ENCODE measurements around the gene ATP13A1. TPM values are rescaled to one million over a fixed set of nuclear protein-coding genes. Genes with fewer than 3 reads are reported as not detected.
"Not testable (repeated sequence)": the region's sequence is repeated elsewhere in the genome, so short reads cannot be mapped to it uniquely, and the experiment has no call there.

The ATP13A1 gene
- total RNA-seq, 2 experiments from 2014 or later = 78.6 to 78.8 TPM

DNA sequence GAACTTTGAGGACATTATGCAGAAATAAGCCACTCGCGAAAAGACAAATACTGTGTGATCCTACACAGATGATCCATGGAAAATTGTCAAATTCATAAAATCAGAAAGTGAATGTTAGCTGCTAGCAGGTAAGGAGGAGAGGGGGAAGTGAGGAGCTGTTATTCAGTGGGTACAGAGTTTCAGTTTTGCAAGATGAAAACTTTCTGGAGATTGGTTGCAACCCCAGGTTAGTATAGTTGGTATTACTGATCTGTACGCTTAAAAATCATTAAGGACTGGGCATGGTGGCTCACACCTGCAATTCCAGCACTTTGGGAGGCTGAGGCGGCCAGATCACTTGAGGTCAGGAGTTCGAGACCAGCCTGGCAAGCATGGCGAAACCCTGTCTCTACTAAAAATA, 23.1 kb upstream of the ATP13A1 start:
- no peak overlapping the region for H3K27ac Mint-ChIP-seq
- ATAC-seq = peak; percentile 56

DNA sequence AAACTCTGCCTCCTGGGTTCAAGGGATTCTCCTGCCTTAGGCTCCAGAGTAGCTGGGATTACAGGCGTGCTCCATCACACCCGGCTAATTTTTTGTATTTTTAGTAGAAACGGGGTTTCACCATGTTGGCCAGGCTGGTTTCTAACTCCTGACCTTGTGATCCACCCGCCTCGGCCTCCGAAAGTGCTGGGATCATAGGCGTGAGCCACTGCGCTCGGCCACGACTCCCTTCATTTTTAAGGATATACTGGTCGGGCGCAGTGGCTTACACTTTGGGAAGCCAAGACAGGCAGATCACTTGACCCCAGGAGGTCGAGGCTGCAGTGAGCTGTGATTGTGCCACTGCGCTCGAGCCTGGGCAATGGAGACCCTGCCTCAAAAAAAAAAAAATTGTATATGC, 22.6 kb upstream of the ATP13A1 start:
- H3K27ac Mint-ChIP-seq; H3K4me1 Mint-ChIP-seq (ENCODE audit: low read depth); H3K4me3 Mint-ChIP-seq; H3K27me3 Mint-ChIP-seq (ENCODE audit: low read depth); DNase-seq: not testable (repeated sequence)
- ChIA-PET POLR2A (interaction anchor here (1.2 kb wide), 1 partner anchor 18 kb away, joined by 6 read pairs; the partner anchor contains the start of gene ZNF101), CTCF (interaction anchor here (1.3 kb wide), 1 partner anchor 154 kb away, joined by 6 read pairs; no protein-coding TSS in a partner anchor)
- ATAC-seq = peak; percentile 12
- Mint-ChIP-seq H3K36me3 (ENCODE audit: low read depth) (peaks cover 58% of the 10 kb centered on the region), H3K9me3 (ENCODE audit: insufficient read depth) (peaks cover 27% of the 10 kb centered on the region)

More for the DNA sequence above, 23.1 kb upstream of the ATP13A1 start:
- Mint-ChIP-seq H3K27me3 (ENCODE audit: low read depth) (no peaks in the 10 kb centered on the region), H3K9me3 (ENCODE audit: insufficient read depth) (peaks cover 24% of the 10 kb centered on the region), H3K4me1 (ENCODE audit: low read depth) (no peaks in the 10 kb centered on the region), H3K4me3 (no peak overlapping the region), H3K36me3 (ENCODE audit: low read depth) (peaks cover 54% of the 10 kb centered on the region)
- ChIA-PET POLR2A (interaction anchor here (1.0 kb wide), 1 partner anchor 18 kb away, joined by 6 read pairs; the partner anchor contains the start of gene ZNF101), CTCF (interaction anchor here (0.9 to 1.3 kb wide), 2 partner anchors 132 to 154 kb away, joined by 3 to 6 read pairs; no protein-coding TSS in a partner anchor)
- no peak for DNase-seq

DNA sequence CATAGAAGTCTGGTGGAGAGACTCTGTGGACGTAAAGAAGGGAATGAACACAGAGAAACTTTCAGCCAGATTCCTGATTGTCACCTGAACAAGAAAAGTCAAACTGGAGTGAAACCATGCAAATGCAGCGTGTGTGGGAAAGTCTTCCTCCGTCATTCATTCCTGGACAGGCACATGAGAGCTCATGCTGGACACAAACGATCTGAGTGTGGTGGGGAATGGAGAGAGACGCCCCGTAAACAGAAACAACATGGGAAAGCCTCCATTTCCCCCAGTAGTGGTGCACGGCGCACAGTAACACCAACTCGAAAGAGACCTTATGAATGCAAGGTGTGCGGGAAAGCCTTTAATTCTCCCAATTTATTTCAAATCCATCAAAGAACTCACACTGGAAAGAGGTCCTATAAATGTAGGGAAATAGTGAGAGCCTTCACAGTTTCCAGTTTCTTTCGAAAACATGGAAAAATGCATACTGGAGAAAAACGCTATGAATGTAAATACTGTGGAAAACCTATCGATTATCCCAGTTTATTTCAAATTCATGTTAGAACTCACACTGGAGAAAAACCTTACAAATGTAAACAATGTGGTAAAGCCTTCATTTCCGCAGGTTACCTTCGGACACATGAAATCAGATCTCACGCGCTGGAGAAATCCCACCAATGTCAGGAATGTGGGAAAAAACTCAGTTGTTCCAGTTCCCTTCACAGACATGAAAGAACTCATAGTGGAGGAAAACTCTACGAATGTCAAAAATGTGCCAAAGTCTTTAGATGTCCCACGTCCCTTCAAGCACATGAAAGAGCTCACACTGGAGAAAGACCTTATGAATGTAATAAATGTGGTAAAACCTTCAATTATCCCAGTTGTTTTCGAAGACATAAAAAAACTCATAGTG, 15.9 kb upstream of the ATP13A1 start:
- no peak for ATAC-seq
- Mint-ChIP-seq H3K9me3 (ENCODE audit: insufficient read depth) (peaks cover 62% of the 10 kb centered on the region), H3K27me3 (ENCODE audit: low read depth) (no peaks in the 10 kb centered on the region), H3K4me3 (no peak overlapping the region), H3K4me1 (ENCODE audit: low read depth) (peaks cover 5% of the 10 kb centered on the region), H3K27ac (no peak overlapping the region), H3K36me3 (ENCODE audit: low read depth) (peaks cover 93% of the 10 kb centered on the region)
- DNase-seq = no peak
- POLR2A ChIA-PET = interaction anchor here (0.6 to 1.6 kb wide), 3 partner anchors 11 to 275 kb away, joined by 3 to 7 read pairs (median 3); partner anchors contain the start of gene ZNF101
- CTCF ChIA-PET = no interaction called here

DNA sequence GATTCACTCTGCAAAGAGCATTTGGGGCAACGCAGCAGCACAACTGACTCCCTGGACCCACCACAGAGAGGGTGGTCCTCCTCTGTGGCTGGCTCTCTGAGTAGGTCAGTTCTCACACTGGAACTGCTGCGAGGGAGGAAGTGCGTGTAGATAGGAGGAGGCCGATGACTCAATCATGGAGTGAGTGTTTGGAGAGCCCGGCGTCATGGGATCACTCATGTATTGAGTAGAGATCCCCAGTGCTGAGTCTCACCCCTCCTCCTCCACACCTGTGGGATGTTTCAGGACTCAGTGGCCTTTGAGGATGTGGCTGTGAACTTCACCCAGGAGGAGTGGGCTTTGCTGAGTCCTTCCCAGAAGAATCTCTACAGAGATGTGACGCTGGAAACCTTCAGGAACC, 14.1 kb upstream of the ATP13A1 start:
- DNase-seq (no peak), ATAC-seq (no peak)
- POLR2A ChIA-PET = interaction anchor here (1.2 to 1.6 kb wide), 2 partner anchors 9 kb away, joined by 4 to 7 read pairs; partner anchors contain the start of gene ZNF101
- H3K4me3 Mint-ChIP-seq = no peak overlapping the region
- no peak overlapping the region for H3K27ac Mint-ChIP-seq
- CTCF ChIA-PET = no interaction called here
- H3K4me1 Mint-ChIP-seq (ENCODE audit: low read depth) = peaks cover 6% of the 10 kb centered on the region
- peaks cover 53% of the 10 kb centered on the region for H3K9me3 Mint-ChIP-seq (ENCODE audit: insufficient read depth)
- peaks cover 94% of the 10 kb centered on the region for H3K36me3 Mint-ChIP-seq (ENCODE audit: low read depth)
- H3K27me3 Mint-ChIP-seq (ENCODE audit: low read depth) = no peaks in the 10 kb centered on the region

DNA sequence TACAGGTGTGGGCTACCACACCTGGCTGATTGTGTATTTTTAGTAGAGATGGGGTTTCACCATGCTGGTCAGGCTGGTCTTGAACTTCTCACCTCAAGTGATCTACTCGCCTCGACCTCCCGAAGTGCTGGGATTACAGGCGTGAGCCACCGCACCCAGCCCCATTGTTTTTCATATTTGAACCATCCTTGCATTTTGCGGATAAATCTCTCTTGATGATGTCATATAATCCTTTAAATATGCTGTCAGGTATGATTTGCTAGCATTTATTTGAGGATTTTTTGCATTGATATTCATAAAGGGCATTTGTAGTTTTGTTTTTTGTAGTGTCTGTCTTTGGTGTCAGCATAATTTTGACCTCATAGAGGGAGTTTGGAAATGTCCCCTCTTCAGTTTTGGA, 10.8 kb upstream of the ATP13A1 start:
- ATAC-seq (no peak), DNase-seq (no peak)
- Mint-ChIP-seq H3K27ac (peak overlapping the region; percentile 30), H3K4me1 (ENCODE audit: low read depth) (peaks cover 18% of the 10 kb centered on the region), H3K4me3 (no peak overlapping the region), H3K27me3 (ENCODE audit: low read depth) (no peaks in the 10 kb centered on the region), H3K9me3 (ENCODE audit: insufficient read depth) (peaks cover 49% of the 10 kb centered on the region), H3K36me3 (ENCODE audit: low read depth) (peaks cover 94% of the 10 kb centered on the region)
- POLR2A ChIA-PET = interaction anchor here (1.0 kb wide), 1 partner anchor 12 kb away, joined by 3 read pairs; no protein-coding TSS in a partner anchor
- CTCF ChIA-PET = no interaction called here

DNA sequence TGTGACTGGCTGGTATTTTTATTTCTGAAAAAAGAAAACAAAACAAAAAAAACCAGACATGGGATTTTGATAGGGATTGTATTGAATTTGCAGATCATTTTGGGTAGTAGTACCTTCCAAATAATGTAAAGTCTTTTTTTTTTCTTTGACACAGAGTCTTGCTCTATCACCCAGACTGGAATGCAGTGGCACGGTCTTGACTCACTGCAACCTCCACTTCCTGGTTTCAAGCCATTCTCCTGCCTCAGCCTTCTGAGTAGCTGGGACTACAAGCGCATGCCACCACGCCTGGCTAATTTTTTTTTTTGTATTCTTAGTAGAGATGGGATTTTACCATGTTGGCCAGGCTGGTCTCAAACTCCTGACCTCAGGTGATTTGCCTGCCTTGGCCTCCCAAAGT, 9.3 kb upstream of the ATP13A1 start:
- no peak for ATAC-seq
- ChIA-PET CTCF (no interaction called here), POLR2A (interaction anchor here (0.6 kb wide), 2 partner anchors 47 to 828 kb away, joined by 3 read pairs; no protein-coding TSS in a partner anchor)
- Mint-ChIP-seq H3K4me3 (no peak overlapping the region), H3K4me1 (ENCODE audit: low read depth) (peaks cover 25% of the 10 kb centered on the region), H3K9me3 (ENCODE audit: insufficient read depth) (peaks cover 39% of the 10 kb centered on the region), H3K27me3 (ENCODE audit: low read depth) (no peaks in the 10 kb centered on the region), H3K27ac (no peak overlapping the region), H3K36me3 (ENCODE audit: low read depth) (peaks cover 88% of the 10 kb centered on the region)
- DNase-seq = no peak

DNA sequence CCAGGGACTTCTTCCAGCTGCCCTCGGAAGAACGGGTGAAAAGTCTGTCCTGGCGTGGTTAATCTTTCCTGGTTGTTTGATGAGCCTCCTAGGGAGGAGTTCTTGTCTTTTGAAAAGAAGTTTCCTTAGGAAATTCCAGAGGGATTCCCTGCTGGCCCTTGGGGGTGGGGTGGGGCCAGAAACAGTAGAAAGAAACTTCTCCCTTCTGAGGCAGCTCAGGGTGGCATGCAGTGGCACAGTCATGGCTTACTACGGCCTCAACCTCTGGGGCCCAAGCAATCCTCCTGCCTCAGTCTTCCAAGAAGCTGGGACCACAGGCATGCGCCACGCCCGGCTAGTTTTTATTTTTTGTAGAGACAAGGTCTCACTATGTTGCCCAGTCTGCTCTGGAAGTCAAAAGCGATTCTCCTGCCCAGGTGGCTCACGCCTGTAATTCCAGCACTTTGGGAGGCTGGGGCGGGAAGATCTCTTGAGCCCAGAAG, 6.6 kb upstream of the ATP13A1 start:
- peak overlapping the region; percentile 92 for H3K27ac Mint-ChIP-seq
- H3K9me3 Mint-ChIP-seq (ENCODE audit: insufficient read depth) = peaks cover 25% of the 10 kb centered on the region
- H3K27me3 Mint-ChIP-seq (ENCODE audit: low read depth) = no peaks in the 10 kb centered on the region
- ATAC-seq = no peak
- ChIA-PET CTCF (no interaction called here), POLR2A (interaction anchor here (0.7 to 4.3 kb wide), 9 partner anchors 19 to 231 kb away, joined by 3 to 41 read pairs (median 10); partner anchors contain the start of genes ZNF14, ZNF253, ZNF506 and ZNF93)
- DNase-seq = no peak
- peaks cover 29% of the 10 kb centered on the region for H3K4me1 Mint-ChIP-seq (ENCODE audit: low read depth)
- peaks cover 78% of the 10 kb centered on the region for H3K36me3 Mint-ChIP-seq (ENCODE audit: low read depth)
- peak overlapping the region; percentile 80 for H3K4me3 Mint-ChIP-seq

DNA sequence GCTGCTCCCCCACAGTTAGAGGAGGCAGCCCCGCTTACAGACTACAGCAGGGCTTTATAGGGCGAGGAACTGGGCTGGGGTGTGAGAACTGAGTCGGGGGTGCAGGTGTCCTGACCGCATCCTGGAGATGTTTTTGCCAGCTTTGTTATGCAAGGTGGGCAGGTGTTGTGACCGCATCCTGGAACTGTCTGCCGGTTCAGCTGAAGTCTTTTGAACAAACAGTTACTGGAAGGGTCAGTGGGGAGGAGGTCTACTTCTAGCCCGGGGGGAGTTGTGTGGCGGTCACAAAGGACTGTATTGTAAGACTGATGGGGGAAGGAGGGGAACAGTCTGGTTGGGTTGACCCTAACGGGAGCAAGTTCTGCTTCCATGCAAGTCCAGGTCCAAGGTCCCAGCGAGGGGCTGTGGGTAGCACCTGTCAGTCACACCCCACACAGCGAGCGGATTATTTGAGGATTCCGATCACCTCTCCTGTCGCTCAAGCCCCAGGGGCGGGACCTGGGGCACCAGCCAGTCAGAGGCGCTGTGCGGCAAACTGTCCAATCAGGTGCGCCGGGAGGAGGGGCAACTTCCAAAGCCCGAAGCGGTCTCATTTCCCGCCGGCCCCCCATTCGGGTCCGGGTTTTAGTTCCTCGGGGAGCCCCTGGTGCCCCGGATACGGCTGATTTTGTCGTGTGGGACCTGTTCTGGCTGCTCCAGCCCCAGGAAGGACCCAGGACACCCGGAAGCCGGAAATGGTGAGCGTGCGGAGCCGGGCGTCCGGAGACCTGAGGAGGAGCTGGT, 4.9 kb upstream of the ATP13A1 start, which contains the start of gene ZNF101:
Gene ZNF101, plus strand, starts transcription at position 610 of the 783 bp plus-strand sequence. Its CDS starts 125 bp downstream, at position 735.
- Mint-ChIP-seq H3K4me1 (ENCODE audit: low read depth) (peaks cover 26% of the 10 kb centered on the region), H3K36me3 (ENCODE audit: low read depth) (peaks cover 65% of the 10 kb centered on the region)

DNA sequence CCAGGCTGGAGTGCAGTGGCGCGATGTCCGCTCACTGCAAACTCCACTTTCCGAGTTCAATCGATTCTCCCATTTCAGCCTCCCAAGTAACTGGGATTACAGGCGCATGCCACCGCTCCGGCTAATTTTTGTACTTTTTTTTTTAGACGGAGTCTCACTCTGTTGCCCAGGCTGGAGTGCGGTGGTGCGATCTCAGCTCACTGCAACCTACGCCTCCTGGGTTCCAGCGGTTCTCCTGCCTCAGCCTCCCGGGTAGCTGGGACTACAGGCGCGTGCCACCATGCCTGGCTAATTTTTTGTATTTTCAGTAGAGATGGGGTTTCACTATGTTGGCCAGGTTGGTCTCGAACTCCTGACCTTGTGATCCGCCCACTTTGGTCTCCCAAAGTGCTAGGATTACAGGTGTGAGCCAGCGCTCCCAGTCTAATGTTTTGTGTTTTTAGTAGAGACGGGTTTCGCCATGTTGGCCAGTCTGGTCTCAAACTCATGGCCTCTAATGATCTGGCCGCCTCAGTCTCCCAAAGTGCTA, 2.0 kb upstream of the ATP13A1 start:
- POLR2A ChIA-PET = interaction anchor here (0.6 kb wide), 1 partner anchor 18 kb away, joined by 4 read pairs; no protein-coding TSS in a partner anchor
- peaks cover 10% of the 10 kb centered on the region for H3K9me3 Mint-ChIP-seq (ENCODE audit: insufficient read depth)
- H3K27ac Mint-ChIP-seq = peak overlapping the region; percentile 30
- H3K27me3 Mint-ChIP-seq (ENCODE audit: low read depth); DNase-seq; ATAC-seq; CTCF ChIA-PET: not testable (repeated sequence)
- H3K4me1 Mint-ChIP-seq (ENCODE audit: low read depth) = peaks cover 39% of the 10 kb centered on the region
- peak overlapping the region; percentile 22 for H3K4me3 Mint-ChIP-seq
- H3K36me3 Mint-ChIP-seq (ENCODE audit: low read depth) = peaks cover 56% of the 10 kb centered on the region

More for the DNA sequence above, 4.9 kb upstream of the ATP13A1 start, which contains the start of gene ZNF101:
- ChIA-PET CTCF (interaction anchor here (1.0 to 2.0 kb wide), 2 partner anchors 153 to 291 kb away, joined by 3 to 7 read pairs; partner anchors contain the start of gene ZNF506), POLR2A (interaction anchor here (0.6 to 4.3 kb wide), 25 partner anchors 9 to 897 kb away, joined by 3 to 41 read pairs (median 6); partner anchors contain the start of genes GMIP, PBX4, ZNF14 and ZNF253)
- DNase-seq = peak; percentile 98
- Mint-ChIP-seq H3K9me3 (ENCODE audit: insufficient read depth) (peaks cover 20% of the 10 kb centered on the region), H3K4me3 (peak within 1 kb of the TSS; percentile 80), H3K27me3 (ENCODE audit: low read depth) (no peaks in the 10 kb centered on the region), H3K27ac (peak within 1 kb of the TSS; percentile 97)
- peak; percentile 77 for ATAC-seq

DNA sequence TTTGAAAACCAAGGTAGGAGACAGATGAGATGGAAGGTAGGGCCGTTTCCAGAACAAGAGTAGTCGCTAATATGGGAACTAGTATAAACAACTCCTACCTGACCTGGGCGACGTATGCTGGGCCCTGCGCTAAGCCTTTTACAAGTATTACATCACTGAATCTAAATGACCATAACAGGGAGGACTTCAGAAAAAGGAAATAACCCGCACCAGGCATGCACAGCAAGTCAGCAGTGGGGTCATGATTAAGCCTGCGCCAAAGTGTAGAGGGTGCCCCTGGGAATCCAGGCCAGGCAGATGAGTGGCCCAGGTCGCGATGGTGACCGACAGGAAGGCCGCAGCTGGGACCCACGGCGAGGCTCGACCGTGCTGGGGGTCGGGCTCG, 613 bp downstream of the ATP13A1 start:
- ChIA-PET POLR2A (interaction anchor here (0.6 to 3.8 kb wide), 13 partner anchors 9 to 238 kb away, joined by 3 to 19 read pairs (median 8); partner anchors contain the start of genes NDUFA13, TSSK6, ZNF253 and ZNF506), CTCF (interaction anchor here (1.3 to 2.5 kb wide), 2 partner anchors 19 to 131 kb away, joined by 3 to 17 read pairs; partner anchors contain the start of gene GMIP)
- ATAC-seq (no peak), DNase-seq (peak; percentile 35)
- peaks cover 48% of the 10 kb centered on the region for H3K36me3 Mint-ChIP-seq (ENCODE audit: low read depth)
- H3K4me1 Mint-ChIP-seq (ENCODE audit: low read depth) = peaks cover 28% of the 10 kb centered on the region
- H3K9me3 Mint-ChIP-seq (ENCODE audit: insufficient read depth) = peaks cover 6% of the 10 kb centered on the region
- peak overlapping the region; percentile 93 for H3K4me3 Mint-ChIP-seq
- no peaks in the 10 kb centered on the region for H3K27me3 Mint-ChIP-seq (ENCODE audit: low read depth)
- peak overlapping the region; percentile 98 for H3K27ac Mint-ChIP-seq
